Measurements from ENCODE around the gene SURF2.

DNA sequence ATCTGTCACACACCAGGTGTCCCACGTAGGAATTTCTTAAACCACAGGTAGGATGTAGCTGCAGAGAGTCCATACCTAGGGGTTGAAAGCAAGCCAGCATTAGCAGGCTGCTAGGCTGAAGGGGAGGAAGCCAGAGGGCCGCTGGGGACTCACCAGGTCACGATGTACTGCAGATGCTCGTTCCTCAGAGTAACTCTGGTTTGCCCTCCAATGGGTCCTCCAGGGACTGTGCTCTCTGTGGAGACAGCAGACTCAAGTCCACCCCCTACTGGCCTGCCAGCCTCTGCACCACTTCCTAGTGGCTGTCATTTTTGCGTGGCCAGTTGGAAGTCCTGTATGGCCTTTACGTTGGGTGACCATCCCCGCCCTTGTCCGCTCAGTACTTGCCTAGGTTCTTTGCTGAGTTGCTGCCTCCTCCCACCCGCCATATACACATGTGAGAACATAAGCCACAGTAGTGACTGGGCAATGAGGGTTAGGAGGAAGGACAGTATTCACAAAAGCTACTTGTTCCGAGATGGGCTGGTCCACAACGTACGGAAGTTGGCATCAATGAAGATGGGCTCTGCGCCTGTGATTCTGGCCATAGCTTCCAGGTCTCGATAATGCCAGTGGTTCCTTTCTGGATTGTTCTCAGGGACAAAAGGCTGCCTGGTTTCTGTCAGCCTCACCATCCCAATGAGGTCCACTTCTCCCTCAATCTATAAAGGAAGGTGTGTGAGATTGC lies 4.3 kb upstream of the SURF2 start:
- TF ChIP-seq, protein P1, sequence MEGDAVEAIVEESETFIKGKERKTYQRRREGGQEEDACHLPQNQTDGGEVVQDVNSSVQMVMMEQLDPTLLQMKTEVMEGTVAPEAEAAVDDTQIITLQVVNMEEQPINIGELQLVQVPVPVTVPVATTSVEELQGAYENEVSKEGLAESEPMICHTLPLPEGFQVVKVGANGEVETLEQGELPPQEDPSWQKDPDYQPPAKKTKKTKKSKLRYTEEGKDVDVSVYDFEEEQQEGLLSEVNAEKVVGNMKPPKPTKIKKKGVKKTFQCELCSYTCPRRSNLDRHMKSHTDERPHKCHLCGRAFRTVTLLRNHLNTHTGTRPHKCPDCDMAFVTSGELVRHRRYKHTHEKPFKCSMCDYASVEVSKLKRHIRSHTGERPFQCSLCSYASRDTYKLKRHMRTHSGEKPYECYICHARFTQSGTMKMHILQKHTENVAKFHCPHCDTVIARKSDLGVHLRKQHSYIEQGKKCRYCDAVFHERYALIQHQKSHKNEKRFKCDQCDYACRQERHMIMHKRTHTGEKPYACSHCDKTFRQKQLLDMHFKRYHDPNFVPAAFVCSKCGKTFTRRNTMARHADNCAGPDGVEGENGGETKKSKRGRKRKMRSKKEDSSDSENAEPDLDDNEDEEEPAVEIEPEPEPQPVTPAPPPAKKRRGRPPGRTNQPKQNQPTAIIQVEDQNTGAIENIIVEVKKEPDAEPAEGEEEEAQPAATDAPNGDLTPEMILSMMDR (IDR thresholded peaks at IDR 0.05; ENCODE audit: insufficient read depth, low read depth, low read length) = peak; percentile 44
- TF ChIP-seq EZH2 (IDR thresholded peaks at IDR 0.05; ENCODE audit: insufficient read depth, low read length) = no peak
